GM13976 (cell line): ENCODE data around the gene LRMDA.

Experiments
- DNase-seq: peaks from one replicate; pipeline ENCODE4 v3.0.0; 2012; ENCODE audit warnings: low spot score
- CTCF ChIP-seq: IDR thresholded peaks from 2 replicates; pipeline ENCODE4 v1.5.1; 2012; ENCODE audit warnings: borderline replicate concordance, mild to moderate bottlenecking; ENCODE audit not compliant: insufficient read depth; ENCODE audit errors: extremely low read depth, missing control alignments, control extremely low read depth
- in situ Hi-C: fragments of 300-500 bp; cut with MboI; formaldehyde crosslinking; loops from one replicate; pipeline ENCODE4 v1.12.0; 2022; ENCODE audit warnings: low sequenced_read_pairs, mixed read lengths, inconsistent platforms; ENCODE audit not compliant: unreplicated experiment

The LRMDA gene

GRCh38 chr10:75972491-75973276 lies 541.3 kb downstream of the LRMDA start:
- no peak for TF ChIP-seq CTCF
- in situ Hi-C loops = no loop called here
- DNase-seq = no peak

GRCh38 chr10:75974080-75974479 lies 542.7 kb downstream of the LRMDA start:
- no peak for TF ChIP-seq CTCF
- in situ Hi-C loops = no loop called here
- no peak for DNase-seq

- no peak for DNase-seq
- no peak for TF ChIP-seq CTCF
- in situ Hi-C loops = no loop called here
Observed at GRCh38 chr10:75976681-75977080, 545.3 kb downstream of the LRMDA start.

GRCh38 chr10:75977139-75977538 lies 545.7 kb downstream of the LRMDA start:
- no peak for DNase-seq
- TF ChIP-seq CTCF = no peak
- in situ Hi-C loops = no loop called here

- no peak for DNase-seq
- TF ChIP-seq CTCF = no peak
- in situ Hi-C loops = no loop called here
Observed at GRCh38 chr10:75978213-75978612, 546.8 kb downstream of the LRMDA start.

GRCh38 chr10:75980419-75981002 lies 549.1 kb downstream of the LRMDA start:
- TF ChIP-seq CTCF = no peak
- in situ Hi-C loops = no loop called here
- no peak for DNase-seq
